ENCODE results near the gene SHLD2.
A peak's percentile ranks its signal among the peaks of the same experiment; 100 is the strongest.

Gene SHLD2

GRCh38 chr10:87058171-87058570 is 36.8 kb upstream of the SHLD2 start:
- TF ChIP-seq CTCF (IDR thresholded peaks at IDR 0.05) (no peak), ZFX (IDR thresholded peaks at IDR 0.05; ENCODE audit: borderline replicate concordance) (no peak)
- no peak overlapping the region for H3K27ac ChIP-seq

GRCh38 chr10:87059401-87059800 is 35.6 kb upstream of the SHLD2 start:
- no peak overlapping the region for H3K27ac ChIP-seq
- TF ChIP-seq CTCF (IDR thresholded peaks at IDR 0.05) (no peak), ZFX (IDR thresholded peaks at IDR 0.05; ENCODE audit: borderline replicate concordance) (no peak)

- TF ChIP-seq ZFX (IDR thresholded peaks at IDR 0.05; ENCODE audit: borderline replicate concordance) (no peak), CTCF (IDR thresholded peaks at IDR 0.05) (no peak)
- peak overlapping the region; percentile 17 for H3K27ac ChIP-seq
Observed at GRCh38 chr10:87060280-87060928, 34.6 kb upstream of the SHLD2 start.

GRCh38 chr10:87064651-87065050 is 30.4 kb upstream of the SHLD2 start:
- H3K27ac ChIP-seq, result no peak overlapping the region
- TF ChIP-seq CTCF (IDR thresholded peaks at IDR 0.05) (no peak), ZFX (IDR thresholded peaks at IDR 0.05; ENCODE audit: borderline replicate concordance) (no peak)

GRCh38 chr10:87066178-87066577 is 28.8 kb upstream of the SHLD2 start:
- H3K27ac ChIP-seq, result peak overlapping the region; percentile 21; the same call in 1 of the 2 replicates

GRCh38 chr10:87066865-87067264 is 28.1 kb upstream of the SHLD2 start:
- no peak for TF ChIP-seq CTCF (IDR thresholded peaks at IDR 0.05)
- no peak for TF ChIP-seq ZFX (IDR thresholded peaks at IDR 0.05; ENCODE audit: borderline replicate concordance)

More at GRCh38 chr10:87066178-87066577, 28.8 kb upstream of the SHLD2 start:
- TF ChIP-seq CTCF (IDR thresholded peaks at IDR 0.05) (no peak), ZFX (IDR thresholded peaks at IDR 0.05; ENCODE audit: borderline replicate concordance) (no peak)

GRCh38 chr10:87068281-87068680 is 26.7 kb upstream of the SHLD2 start:
- H3K27ac ChIP-seq, result no peak overlapping the region
- TF ChIP-seq CTCF (IDR thresholded peaks at IDR 0.05), result no peak
- TF ChIP-seq ZFX (IDR thresholded peaks at IDR 0.05; ENCODE audit: borderline replicate concordance), result no peak

More at GRCh38 chr10:87066865-87067264, 28.1 kb upstream of the SHLD2 start:
- H3K27ac ChIP-seq, result peak overlapping the region; percentile 21; the same call in 1 of the 2 replicates
